Skeletal muscle cell (primary cell): ENCODE data around the gene DBF4B.
"Not testable (repeated sequence)": the region's sequence is repeated elsewhere in the genome, so short reads cannot be mapped to it uniquely, and the experiment has no call there.

Experiments
- DNase-seq: peaks from one replicate; pipeline ENCODE4 v3.0.0-alpha.2; 2010; ENCODE audit warnings: low read depth
- H3K4me3 ChIP-seq: 2 replicates; pipeline ENCODE4 v1.5.1; 2011; ENCODE audit warnings: low read depth, mild to moderate bottlenecking, control low read depth, low read length, moderate library complexity

DBF4B gene

DNA sequence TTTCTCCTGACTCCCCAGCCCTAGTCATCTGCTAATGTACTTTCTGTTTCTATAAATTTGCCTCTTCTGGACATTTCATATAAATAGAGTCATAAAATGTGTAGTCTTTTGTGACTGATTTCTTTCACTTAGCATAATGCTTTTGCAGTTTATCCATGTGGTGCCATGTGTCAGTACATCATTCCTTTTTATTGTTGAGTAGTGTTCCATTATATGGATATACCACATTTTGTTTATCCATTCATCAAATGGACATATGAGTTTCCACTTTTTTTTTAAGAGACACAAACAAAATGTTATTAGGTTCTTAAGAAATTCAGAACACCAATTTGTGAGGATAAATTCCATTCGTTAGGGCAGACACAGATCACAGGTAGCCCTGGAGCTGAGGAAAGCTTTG, 11.0 kb downstream of the DBF4B start:
- H3K4me3 ChIP-seq, result no peak overlapping the region
- no peak for DNase-seq

DNA sequence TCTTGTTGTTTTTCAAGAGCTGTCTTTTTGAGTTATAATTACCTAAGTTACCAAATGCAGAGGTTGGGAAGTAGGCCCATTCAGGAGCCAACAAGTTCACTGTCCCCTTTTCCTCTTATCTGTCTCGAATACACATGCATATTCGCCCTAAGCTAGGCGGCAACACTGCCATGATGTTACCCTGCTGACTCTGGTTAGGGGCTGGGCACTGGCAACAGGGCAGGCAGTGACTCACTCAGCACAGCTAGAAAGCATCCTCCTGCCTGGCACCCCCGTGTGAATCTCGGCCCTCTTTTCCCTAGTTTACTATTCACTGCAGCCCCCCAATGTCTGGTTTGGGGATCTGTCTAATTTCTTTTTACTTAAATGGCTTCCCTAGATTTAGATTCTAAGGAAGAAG, 13.8 kb downstream of the DBF4B start:
- DNase-seq, result no peak
- H3K4me3 ChIP-seq, result no peak overlapping the region

DNA sequence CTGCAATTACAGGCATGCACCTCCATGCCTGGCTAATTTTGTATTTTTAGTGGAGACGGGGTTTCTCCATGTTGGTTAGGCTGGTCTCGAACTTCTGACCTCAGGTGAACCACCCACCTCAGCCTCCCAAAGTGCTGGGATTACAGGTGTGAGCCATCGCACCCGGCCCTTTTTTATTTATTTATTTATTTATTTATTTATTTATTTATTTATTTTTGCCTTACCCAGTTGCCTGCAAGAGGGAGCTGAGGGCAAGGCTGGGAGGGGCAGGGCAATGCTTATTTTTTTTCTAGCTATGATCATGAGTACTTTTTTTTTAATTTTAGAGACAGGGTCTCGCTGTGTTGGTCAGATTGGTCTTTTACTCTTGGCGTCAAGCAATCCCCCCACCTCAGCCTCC, 17.7 kb downstream of the DBF4B start:
- DNase-seq, H3K4me3 ChIP-seq: not testable (repeated sequence)

DNA sequence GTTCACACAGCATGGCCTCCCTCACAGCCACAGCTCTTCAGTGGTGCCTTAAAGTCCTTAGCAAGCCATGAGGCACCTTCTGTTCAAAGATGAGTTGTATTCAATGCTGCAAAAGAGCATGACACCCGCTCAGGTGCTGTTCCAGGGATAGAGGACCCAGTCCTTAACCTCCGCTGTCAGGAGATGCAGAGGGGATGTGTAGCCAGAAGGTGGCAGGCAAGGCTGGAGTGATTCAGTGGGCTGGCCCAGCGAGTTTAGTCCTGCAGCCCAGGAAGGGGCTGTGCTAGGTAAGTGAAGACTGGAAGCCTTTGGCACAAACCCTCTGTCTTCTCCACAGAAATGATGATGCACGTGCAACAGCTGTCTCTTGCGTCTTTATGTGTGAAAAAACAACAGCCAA, 25.3 kb downstream of the DBF4B start:
- H3K4me3 ChIP-seq, result no peak overlapping the region
- DNase-seq, result no peak

DNA sequence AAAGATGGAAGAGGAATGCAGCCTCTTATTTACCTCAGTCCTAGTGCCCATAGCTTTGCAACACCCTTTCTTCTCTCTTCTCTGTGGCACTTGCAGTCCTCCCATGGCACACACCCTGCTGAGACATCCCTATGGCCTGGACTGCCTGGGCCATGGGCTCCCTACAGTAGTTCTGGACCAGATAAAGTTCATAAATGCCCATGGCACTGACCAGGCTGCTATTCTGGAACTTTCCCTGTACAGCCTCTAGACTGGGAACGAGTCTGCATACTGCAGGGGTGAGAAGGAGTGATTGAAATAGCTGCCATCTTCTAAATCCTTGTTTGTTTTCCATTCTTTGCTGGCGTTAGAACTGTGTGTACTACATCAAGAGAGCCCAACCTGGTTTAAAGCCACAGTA, 25.8 kb downstream of the DBF4B start:
- no peak overlapping the region for H3K4me3 ChIP-seq
- no peak for DNase-seq

DNA sequence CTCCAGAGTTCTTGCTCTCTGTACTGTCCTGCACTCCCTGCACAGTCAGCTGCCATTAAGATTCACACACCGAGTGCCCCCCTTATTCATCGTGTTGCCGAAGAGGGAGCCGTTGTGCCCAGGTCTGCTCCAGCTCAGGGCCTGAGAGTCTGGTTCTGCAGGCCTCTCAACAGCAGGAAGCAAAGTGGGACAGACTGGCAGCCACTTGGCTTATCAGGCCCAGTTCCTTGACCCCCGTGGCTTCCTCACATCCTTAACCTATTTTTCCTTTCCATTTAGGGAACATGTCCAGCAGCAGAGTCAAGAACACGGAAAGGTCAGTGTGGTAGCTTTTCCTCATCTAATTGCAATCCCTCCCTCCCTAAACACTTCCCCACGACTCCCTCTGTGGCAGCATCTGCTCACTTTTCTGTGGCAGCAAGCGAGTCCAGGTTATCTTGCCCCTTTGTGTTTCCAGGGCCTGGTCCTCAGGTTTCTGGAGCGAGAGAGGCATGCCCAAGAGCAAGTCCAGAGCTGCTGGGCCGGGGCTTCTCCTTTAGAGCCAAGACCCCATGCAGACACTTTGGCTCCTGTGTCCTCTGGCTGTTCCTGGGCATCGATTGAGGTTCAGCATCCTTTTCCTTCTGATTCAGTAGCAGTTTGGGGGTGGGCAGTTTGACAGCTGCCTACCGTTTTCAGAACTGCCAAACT, 28.2 kb downstream of the DBF4B start:
- DNase-seq, result no peak

DNA sequence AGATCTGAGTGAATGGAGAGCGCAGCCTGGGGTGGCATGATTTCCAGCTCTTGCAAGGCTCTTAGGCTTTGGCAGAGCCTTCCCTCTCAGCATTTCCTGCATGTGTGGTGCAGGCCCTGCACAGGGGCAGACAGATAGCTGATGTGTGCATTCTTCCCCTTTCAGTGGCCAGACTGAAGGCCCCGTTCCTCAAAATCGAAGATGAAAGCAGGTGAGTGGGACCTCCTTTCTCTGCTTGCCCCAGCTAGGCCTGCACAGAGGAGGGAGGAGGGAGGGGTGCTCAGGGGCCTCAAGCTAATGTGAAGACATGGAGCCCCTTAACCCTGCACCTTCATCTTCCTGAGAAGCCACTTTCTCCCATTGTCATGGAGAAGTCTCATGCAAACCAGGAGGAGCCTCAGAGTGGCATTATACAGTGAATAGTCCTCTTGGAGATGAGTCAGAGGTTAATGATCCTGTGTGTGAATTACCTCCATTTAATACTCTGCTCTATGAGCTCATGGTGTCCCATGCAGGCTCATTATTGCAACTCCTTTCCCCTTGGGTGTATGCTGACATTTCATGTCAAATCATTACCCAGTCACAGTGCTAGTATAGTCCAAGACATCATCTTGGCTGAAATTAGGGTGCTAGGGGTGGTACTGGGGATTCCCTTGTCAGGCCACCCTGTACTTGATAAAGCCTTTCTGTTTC, 29.9 kb downstream of the DBF4B start:
- no peak overlapping the region for H3K4me3 ChIP-seq
- DNase-seq, result no peak

More for the DNA sequence above, 28.2 kb downstream of the DBF4B start:
- H3K4me3 ChIP-seq, result no peak overlapping the region

DNA sequence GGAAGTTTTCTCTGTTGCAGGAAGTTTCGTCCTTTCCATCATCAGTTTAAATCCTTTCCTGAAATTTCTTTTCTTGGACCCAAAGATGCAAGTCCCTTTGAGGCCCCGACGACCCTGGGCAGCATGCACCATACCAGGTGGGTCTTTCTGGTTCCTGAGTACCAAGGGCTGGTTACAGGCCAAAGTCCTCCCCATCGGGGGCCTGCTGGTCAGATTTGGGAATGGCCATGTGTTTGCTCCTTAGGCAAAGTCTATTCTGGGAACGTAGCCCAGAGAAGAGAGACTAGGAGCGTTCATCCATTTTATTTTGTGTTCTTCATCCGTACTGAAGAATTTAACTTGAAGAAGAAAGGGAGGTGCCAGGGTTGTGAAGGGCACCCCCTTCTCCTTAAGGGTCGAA, 32.9 kb downstream of the DBF4B start:
- no peak overlapping the region for H3K4me3 ChIP-seq
- no peak for DNase-seq

DNA sequence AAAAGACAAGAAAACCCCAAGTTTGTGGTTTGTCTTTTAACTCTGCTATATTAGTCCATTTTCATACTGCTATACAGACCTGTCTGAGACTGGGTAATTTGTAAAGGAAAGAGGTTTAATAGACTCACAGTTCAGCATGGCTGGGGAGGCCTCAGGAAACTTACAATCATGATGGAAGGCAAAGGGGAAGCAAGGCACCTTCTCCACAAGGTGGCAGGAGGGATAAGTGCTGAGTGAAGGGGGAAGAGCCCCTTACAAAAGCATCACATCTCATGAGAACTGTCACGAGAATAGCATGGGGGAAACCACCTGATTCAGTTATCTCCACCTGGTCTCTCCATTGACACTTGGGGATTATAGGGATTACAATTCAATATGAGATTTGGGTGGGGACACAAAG, 36.8 kb downstream of the DBF4B start:
- H3K4me3 ChIP-seq, result no peak overlapping the region
- DNase-seq, result no peak

DNA sequence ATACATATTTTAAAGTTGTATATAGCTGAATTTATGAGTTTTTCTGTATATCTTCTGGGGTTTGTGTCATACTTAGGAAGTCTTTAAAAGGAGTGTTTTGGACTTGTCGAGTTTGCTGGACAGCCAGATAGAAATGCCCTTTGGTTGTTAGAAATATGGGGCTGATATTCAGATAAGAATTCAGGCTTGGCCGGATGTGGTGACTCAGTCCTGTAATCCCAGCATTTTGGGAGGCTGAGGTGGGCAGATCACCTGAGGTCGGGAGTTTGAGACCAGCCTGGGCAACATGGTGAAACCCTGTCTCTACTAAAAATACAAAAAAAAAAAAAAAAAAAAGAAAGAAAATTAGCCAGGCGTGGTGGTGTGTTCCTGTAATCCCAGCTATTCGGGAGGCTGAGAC, 37.3 kb downstream of the DBF4B start:
- DNase-seq, H3K4me3 ChIP-seq: not testable (repeated sequence)

DNA sequence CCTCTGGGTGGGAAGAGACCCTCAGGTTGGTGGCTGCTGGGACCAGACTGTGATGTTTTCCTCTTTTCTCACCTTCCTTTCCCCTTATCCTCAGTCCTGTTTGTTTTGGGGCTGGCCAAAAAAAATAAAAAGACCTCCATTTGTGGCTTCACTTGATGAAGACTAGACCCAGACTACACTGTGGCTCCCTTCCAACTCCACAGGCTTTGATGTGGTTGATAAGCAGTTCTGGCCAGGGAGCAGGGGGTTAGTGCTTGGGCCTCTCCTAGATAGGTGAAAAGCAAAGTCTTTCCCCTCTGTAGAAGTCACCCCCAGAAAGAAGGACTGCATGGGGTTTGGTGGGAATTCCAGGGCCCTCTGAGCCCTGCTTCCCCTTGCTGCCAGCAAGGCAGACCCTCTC, 39.1 kb downstream of the DBF4B start:
- no peak overlapping the region for H3K4me3 ChIP-seq
- DNase-seq, result no peak

DNA sequence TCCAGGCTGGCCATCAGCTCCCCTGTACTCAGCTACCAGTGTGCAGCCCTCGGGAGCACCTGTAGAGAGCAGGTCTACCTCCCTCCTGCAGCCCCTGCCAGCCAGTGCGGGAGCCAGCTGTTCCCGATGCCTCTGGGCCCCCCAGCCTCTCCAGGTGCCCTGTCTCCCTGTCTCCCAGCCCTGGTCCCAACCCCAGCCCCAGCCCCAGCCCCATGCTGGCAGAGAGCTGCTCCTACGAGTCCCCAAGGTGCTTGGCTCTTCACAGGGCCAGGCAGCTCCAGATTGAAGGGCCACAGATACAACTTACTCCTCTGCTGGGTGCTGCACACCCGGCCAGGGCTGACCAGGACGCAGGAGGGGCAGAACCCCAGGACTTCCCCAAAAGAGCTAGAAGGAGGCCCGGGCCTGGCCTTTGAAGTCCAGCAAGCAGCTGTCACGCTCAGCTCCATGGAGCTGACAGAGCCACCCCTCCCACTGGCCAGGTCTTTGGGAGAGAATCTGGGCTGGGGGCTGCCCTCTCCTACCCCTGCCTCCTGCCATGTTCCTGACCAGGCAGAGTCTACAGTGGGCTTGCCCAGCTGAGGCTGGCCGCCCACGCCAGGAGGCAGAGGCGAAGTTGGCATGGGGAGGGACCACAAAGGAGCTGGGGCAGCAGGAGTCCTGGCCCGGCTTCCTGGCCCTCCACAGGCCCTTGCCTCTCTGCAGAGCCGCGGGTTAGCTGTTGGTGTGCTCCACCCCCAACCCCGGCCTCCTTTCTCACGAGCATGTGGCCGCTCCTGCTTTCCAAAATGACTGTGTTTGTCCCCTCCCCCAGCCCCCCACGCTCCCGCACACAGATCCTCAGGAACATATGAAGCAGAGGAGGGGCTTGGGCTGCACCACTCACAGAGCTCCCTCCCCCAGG, 40.9 kb downstream of the DBF4B start:
- no peak for DNase-seq

DNA sequence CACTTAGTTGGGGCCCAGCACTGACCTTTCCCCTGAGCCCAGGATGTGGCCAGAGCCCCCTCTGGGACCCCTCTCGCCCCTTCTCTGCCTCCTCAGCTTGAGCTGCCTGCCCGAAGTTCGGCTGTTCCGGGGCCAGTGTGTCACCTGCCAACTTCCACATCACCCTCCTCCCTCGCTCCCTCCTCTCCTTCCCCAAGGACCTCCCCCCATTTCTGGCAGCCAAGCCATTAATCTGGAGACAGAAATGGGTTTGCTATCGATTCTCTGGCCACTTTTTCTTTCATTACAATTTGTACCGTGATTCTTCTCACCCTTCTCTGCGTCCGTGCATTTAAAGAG, 41.5 kb downstream of the DBF4B start:
- H3K4me3 ChIP-seq, result no peak overlapping the region
- DNase-seq, result no peak

More for the DNA sequence above, 40.9 kb downstream of the DBF4B start:
- no peak overlapping the region for H3K4me3 ChIP-seq

DNA sequence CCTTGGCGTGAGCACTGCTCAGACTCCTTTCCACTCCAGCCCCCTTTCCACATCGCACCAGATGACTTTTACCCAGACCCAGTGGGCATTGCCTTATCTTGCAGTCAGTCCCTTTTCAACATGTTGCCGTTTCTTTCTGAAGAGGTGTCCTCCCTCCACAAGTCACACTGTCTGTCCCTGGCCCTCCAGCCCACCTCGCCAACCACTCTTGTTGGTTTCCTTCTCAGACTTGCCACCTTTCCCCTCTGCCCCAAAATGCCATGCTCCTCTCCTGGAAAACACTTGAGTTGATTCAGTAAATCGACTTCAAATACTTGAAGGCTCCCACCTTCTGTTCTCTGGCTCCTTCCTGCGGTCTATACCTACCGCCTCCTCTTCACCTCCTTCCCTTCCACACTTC, 42.9 kb downstream of the DBF4B start:
- H3K4me3 ChIP-seq, result no peak overlapping the region
- DNase-seq, result no peak

DNA sequence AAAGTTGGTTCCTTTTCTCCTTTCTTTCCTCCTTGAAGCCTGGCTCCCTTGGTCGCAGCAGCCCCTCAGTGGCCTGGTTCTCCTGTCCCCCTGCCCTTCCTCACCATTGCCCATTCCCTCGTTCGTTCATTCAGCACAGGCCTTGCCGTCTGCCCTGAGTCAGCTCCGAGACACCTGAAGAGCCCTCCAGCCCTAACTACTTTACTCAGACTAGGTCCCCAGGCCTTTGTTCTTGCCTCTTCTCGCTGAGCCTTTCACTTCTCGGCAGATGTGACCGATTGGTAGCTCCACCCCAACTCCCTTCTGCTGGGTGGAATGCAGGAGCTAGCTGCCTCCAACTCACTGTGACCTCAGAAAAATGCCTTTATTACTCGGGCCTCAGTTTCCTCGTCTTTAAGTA, 43.3 kb downstream of the DBF4B start:
- no peak for DNase-seq
- no peak overlapping the region for H3K4me3 ChIP-seq

DNA sequence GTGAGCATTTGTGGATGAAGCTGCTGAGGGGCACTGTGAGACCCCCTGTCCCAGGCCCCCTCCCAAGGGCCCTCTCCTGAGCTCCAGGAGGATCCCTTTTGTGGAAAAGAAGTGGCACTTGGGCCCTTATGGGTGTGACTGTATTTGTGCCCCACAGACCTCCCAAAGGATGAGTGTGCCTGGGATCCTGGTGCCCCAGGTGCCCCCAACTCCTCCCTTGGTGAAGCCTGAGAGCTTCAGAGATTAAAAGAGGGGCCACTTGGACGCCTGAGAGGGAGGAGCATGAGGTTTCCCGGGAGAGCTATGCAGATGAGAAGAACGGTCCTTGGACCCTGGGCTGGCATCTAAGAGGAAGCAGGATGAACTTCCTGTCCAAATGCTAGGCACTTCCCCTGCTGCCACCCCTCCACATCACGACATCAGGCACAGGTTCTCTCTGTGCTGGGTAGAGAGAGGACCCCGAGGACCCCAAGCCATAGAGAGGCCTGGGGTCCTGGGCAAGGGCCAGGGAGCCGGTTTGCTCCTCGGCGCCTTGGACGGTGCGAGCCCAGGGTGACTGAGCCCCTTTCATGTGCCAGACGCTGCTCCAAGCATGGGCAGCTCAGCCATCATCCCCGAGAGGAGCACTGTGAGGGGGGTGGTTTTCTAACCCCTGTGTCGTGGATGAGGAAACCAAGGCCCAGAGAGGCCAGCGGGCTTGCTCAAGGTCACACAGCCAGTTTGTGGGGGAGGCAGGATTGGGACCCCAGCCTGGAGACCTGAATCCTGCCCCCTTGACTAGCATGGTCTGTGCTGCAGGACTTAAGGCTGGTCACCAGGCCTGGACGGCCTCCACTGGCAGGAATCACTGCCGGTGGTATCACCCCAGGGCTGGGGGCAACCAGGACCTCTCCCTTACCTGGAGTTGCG, 44.7 kb downstream of the DBF4B start:
- DNase-seq, result no peak
- H3K4me3 ChIP-seq, result no peak overlapping the region

DNA sequence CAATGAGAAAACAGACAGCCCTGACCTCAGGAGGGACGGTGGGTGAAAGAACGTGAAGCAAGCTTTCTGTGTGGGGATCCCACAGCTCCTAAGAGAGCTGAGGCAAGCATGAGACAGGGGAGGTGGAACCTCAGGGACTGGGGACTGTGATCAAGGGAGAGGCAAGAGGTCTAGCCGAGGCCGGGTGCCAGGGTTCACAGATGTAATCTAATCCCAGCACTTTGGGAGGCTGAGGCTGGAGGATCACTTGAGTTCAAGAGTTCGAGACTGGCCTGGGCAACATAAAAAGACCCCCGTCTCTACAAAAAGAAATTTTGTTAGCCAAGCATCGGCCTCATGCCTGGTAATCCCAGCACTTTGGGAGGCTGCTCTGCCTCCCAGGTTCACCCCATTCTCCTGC, 45.8 kb downstream of the DBF4B start:
- no peak for DNase-seq
- H3K4me3 ChIP-seq, result no peak overlapping the region

DNA sequence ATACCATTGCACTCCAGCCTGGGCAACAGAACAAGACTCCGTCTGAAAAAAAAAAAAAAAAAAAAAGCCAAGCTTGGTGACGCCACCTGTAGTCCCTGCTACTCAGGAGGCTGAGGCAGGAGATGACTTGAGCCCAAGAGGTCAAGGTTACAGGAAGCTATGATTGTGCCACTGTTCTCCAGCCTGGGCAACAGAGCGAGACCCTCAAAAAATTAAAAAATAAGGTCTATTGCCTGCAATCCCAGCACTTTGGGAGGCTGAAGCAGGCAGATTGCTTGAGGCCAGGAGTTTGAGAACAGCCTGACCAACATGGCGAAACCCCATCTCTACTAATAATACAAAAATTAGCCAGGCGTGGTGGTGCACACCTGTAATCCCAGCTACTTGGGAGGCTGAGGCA, 46.7 kb downstream of the DBF4B start:
- DNase-seq, H3K4me3 ChIP-seq: not testable (repeated sequence)

DNA sequence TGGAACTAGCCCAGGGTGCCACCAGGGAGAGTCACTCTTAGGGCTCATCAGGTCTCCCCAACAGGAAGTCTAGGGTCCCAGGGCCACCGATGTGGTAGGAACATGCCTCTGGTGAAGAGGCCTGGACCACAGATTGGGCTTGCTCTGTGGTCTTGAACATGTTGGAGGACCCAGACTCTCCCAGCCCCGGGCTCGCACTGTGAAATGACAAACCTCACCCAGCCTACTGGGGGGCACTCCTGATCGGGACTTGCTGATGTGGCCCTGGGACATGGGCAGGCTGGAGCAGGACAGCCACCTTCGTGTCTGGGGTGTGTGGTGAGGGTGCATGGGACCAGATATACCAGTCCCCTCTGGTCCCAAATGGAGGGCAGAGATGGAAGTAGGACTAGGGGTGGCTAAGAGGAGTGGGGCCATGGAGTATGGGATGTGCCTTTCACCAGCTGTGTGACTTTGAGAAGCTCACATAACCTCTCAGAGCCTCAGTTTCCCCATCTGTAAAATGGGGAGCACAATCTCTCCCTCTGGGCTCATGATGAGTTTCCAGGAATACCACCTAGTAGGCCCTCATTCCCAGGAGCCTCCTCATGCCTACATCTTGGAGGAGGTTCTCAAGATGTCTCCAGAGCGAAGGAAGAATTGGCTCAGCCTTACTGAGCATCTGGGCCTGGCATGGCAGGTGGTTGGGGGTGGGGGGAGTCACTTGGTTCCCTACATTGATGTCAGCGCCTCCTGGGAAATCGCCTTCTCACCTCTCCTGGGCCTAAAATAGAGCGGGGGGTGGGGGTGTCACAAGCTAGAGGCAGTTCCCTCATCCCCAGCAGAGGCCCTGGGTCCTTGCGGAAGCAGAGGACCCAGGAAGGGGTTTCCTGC, 48.8 kb downstream of the DBF4B start:
- no peak overlapping the region for H3K4me3 ChIP-seq
- no peak for DNase-seq
